Endometrial microvascular endothelial cells (primary cell): ENCODE data around the gene TGM3. TPM values are rescaled to one million over a fixed set of nuclear protein-coding genes. Genes with fewer than 3 reads are reported as not detected.

Experiments
- in situ Hi-C: cut with HindIII; loops from 2 replicates; pipeline ENCODE4 v1.10.0; 2017; ENCODE audit warnings: low sequenced_read_pairs, low pct_unique_long_range_greater_than_20kb; ENCODE audit errors: inconsistent ontology term
- total RNA-seq: library from RNA; depleted of rRNA; stranded (reverse); fragments of >200 nt; gene quantifications from one replicate; pipeline ENCODE4 v1.2.3, GENCODE V29; 2015; ENCODE audit errors: inconsistent ontology term

TGM3 gene
- total RNA-seq, 1 donor from 2014 or later, result not detected

DNA sequence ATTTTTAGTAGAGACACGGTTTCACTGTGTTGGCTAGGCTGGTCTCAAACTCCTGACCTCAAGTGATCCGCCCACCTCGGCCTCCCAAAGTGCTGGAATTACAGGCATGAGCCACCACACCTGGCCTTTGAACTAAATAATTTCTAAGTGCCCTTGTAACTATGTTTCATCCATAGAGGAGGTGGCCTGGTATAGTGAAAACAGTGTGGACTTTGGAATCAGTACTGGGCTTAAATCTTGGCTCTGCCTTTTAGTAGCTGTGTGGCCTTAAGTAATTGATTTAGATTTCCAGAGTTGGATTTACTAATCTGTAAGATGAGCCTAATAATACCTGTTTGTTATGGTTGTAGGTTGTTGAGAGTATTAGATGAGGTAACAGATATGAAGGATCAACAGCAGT, 14.2 kb upstream of the TGM3 start:
- in situ Hi-C loops, result no loop called here

DNA sequence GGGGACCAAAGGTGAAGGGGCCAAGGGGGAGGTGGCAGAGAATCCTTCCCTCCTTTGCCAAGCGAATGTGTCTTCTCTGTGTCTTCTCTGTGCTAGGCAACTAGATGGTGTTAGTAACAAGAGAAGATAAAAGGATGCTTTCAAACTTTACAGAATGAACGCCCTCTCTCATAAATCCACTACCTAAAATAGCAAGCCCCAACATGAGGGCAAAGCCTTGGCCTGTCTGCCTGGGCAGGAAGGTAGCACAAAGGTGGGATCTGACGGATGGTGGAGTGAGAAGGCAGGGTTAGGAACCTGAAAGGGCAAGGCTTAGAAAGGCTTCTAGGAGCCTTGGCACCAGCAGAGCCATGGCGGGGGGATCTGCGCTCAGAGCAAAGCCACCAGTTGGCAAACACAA, 13.6 kb upstream of the TGM3 start:
- in situ Hi-C loops, result no loop called here

DNA sequence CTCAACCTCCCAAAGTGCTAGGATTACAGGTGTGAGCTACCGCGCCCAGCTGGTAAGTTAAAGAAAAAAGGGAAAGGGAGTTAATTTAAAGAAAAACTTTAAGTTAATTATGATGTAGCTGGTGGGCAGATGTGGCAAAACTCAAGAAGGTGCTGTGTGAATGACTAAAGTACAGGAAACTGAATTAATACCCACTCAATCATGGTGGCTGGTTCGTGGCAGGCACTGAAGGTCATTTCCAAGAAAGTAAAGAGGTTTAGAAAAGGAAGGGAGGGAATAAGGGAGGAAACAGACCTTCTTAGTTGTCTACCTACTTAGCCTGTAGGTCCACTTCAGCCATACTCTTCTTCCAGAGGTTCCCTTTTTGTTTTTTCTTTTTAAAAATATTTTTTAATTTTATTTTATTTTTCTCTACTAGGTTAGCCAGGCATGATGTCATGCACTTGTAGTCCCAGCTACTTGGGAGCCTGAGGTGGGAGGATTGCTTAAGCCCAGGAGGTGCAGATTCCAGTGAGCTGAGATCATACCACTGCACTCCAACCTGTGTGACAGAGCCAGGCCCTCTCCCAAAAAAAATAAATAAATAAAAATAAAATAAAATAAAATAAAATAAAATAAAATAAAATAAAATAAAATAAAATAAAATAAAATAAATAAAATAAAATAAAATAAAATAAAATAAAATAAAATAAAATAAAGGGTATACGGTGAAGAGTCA, 11.9 kb upstream of the TGM3 start:
- in situ Hi-C loops, result no loop called here

DNA sequence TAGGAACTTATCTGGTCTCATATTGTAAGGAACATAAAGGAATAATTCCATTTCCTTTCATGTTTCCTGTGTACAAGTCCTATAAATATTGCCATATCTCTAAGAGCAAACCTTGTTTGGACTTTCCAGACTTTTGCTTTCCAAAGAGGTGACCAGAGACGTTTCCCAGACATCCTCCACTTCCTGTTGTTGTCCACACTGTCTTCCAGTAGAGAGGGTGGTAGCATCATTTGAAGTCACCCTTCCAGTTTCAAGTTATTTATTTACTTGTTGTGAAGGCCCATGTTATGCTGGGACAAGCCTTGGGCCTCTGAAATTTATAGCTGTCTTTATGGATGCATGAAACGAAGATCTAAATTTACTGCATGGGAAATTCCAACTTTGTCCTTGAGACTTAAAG, 10.6 kb upstream of the TGM3 start:
- in situ Hi-C loops, result no loop called here

DNA sequence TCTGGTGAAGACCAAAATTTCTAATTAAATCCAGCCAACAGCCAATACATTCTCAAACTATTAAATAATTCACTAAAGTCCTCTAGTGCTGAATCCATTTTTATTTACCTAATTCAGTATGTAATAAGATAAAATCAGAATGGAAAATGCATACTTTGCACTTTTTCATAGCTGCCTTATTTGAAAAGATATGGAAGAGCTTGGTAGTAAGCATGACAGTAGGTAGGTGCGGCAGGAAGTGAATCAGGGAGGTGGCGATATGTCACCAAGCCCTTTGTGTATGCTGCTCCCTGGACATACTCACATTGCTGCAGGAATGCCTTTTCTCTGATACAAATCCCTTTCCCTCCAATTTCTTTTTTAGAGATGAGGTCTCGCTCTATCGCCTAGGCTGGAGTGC, 10.2 kb upstream of the TGM3 start:
- in situ Hi-C loops, result no loop called here

DNA sequence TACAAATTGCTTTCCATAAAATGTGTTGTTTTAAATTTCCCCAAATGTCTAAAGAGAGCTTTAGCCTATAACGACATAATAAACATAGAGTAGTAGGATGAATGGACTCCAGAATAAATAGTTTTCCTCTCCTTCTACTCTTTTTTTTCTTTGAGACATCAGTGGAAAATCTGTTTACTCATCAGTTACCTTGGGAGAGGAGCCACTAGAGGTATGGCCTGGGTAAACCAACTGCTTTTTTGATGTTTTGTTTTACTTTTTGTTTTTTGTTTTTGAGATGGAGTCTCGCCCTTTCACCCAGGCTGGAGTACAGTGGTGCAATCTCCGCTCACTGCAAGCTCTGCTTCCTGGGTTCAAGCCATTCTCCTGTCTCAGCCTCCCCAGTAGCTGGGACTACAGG, 8.3 kb upstream of the TGM3 start:
- in situ Hi-C loops, result no loop called here

DNA sequence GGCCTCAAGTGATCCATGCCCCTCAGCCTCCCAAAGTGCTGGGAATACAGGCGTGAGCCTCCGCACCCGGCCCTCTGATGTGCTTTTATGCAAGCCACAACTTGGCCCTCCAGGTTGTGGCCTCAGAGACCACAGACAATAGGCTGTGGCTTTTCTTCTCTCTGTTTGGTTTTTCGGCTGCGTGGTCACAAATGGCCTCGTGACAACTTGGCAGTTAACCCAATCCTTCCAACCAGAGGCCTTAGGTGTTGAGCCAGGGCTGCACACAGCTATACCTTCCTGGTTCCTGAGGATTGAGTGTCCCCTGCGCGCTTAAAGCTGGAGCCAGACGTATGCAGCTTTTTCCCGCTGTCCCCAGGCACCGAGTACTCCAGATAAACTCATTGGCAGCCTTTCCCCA, 6.3 kb upstream of the TGM3 start:
- in situ Hi-C loops, result no loop called here

DNA sequence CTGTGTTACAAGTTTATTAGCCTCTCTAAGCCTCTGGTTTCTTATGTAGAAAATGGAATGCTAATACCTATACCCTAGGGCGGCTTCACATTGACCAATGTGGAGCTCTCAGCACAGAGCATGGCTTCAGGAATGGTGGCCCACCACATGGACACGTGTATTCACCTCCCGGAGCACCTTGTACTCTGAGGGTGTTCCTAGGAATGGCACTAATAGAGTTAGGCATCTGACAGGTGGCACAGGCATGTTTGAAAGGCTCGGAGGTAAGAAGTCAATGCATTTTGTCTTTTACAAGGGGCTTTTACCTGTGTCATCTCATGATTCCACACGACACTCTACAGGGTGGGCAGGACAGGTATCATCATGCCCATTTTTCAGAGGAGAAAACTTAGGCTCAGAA, 5.3 kb upstream of the TGM3 start:
- in situ Hi-C loops, result no loop called here

DNA sequence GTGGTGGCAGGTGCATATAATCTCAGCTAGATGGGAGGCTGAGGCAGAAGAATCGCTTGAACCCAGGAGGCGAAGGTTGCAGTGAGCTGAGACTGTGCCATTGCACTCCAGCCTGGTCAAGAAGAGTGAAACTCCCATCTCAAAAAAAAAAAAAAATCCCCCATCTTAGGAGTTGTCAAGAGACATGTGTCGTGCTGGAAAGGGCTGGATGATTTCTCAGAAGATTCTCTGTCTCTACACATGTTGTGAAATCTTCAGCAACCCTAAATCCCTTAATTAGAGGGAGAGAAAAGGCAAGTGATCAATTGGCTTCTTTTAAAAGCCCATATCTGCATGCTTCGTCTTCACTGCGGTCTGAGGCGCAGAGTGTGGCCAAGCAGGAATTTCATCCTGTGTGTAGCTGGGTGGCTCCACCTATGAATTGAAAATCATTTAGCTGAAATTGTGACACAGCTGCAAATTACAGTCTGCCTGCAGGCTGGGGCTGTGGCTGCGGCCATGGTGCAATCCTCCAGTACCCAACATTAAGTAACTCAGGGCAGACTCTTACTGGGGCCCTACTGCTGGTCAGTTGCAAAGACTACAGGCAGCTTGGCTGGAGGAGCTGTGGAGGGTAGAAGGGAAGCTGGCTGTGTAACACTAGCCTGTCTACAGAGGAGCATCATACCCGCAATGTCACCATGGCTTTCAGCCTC, 3.2 kb upstream of the TGM3 start:
- in situ Hi-C loops, result no loop called here

DNA sequence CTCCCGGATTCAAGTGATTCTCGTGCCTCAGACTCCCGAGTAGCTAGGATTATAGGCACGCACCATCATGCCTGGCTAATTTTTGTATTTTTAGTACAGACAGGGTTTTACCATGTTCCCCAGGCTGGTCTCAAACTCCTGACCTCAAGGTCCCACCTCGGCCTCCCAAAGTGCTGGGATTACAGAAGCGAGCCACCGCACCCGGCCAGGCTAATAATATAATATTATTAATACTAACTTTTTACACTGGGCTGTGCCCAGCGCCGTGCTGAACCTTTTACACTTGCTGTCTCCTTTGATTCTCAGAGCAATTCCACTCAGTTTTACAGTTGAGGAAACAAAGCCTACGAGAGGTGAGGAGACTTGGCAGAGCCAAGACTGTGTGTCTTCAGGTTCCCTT, 2.3 kb upstream of the TGM3 start:
- in situ Hi-C loops, result no loop called here

DNA sequence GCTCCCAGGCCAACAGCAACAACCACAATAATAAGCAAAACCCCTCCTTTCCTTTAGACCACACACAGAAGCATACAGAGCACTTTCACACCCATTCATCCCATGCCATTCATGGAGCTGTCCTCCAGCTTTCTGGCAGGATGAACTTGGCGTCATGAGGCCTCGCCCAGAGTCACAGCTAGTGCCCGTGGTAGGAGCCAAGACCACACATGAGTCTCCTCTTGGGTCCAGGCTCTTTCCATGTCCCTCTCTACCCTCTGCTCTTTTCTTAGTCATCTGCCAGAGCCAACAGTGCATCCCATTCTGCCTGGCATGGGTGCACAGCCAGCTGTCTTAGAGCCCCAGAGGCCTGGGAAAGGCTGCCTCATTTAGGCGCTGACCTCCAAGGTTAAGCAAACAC, 1.8 kb upstream of the TGM3 start:
- in situ Hi-C loops, result no loop called here

DNA sequence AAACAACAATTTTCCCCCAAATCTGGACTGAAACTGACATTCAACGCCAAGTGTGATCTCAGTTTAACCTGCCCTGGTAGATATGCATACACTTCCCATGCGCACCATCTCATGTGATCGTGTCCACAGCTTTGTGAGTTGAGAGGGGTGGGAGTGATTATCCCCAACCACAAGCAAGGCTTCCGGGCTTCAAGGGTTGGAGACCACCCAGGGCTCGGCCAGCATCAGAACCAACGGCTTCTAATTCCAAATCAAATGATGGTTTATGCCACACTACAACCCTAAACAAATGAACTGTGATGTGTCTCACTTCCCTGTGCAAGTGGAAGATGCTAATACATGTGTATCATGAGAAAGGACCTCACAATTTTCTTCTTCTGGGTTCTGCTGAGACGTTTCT, 515 bp upstream of the TGM3 start:
- in situ Hi-C loops, result no loop called here

DNA sequence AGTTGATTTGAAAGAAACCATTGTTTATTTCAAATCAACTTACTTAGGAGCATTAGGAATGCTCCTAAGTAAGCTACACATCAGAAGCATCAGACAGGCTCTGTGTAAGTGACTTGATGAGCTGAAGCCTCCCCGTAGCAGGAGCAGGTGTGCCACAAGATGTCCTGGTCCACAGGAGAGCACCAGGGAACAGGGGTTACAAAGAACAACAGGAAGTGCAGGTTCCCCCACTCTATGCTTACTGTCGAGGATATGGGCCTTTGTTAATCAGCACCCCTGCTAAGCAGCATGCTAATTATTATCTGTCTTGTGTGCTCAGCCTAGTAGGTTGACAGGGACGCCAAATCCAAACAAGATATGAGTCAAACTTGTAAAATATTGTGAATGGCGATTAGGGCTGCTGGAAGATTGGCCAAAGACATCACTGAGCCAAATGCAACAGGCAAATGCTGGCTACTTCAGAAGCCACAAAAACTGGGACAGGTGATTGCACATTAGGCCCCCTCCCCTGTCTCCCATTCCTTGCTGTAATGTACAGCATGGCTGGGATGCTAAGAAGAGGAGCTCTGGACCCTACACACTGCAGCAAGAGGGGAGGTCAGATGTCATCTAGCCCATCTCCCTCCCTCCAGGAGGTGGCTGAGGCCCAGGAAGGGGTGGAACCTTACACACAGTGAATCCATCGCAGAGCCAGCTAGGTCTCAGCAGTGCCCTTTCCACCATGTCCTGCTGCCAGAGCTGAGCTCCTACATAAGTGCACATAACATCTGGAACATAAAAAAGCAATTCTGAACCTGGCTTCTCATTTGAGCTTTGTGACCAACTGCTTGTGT, 939 bp downstream of the TGM3 start:
- in situ Hi-C loops, result no loop called here

DNA sequence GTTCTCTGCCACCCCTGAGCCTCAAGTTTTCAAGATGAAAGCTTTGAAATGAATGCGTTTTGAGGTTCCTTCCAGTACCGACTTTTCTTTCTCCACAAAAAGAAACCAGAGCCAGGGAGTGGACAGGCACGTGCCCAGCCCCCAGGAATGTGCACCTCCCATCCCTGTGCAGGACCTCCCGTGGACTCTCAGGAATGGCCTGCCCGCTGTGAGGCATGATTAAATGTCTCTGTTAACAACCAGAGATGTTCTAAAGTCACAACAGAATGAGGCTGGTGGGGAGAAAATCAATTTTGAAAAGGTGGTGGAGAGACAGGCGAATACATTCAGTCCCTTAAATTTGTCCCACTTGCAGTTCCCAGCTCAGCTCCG, 1.5 kb downstream of the TGM3 start:
- in situ Hi-C loops, result no loop called here

DNA sequence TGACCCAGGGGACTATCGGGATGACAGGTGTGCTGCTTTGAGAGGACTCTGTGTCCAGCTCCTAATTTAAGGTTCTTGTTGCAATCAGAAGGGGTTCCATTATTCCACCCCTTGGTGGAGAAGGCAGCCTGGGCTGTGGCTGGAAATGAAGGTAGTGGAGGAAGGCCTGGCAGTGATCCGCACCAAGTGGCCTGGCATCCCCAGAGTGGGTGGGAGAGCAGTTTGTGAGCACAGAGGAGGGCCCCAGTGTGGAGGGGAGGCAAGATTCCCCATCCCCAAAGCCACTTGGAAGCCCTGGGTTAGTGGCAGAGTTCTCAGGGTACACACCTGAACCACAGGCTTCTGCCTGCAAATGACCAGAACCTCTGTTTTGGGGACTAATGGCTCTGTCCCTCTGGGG, 2.3 kb downstream of the TGM3 start:
- in situ Hi-C loops, result no loop called here

DNA sequence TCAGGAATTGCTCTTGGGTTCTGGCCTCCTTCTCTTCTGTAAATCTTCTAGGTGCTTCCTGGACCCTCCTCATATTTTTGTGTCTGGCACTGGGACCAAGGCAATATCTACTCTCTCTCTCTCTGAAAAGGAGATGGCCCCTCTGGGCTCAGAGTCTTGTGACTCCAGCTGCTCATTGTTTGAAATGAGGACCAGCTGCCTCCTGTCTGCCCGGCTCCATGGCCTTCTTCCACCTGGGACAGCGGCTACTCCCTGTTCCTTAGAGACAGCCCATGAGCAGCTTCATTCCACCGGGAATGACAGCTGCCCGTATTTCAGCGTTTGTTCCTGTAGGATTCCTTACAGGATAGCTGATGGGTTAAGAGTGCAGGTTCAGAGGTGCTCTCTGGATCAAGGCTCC, 2.9 kb downstream of the TGM3 start:
- in situ Hi-C loops, result no loop called here

DNA sequence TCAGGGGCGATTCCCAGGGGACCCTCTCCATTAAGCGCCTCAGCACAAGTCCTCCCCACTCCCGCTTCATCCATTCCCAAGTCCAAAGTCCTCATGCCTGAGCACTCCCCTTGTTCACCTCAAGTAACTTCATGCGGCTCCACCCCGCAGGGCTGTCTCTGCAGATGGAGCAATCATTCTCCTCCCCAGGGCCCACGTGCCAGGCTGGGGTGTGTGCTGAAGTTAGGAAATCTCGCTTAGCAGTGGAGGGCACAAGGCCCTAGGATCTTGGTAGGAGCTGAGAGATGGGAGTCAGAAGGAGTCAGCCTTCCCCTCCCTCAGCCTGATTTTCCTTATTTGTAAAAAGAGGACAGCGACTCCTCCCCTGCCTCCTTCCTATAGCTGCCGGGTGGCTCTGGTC, 3.5 kb downstream of the TGM3 start:
- in situ Hi-C loops, result no loop called here

DNA sequence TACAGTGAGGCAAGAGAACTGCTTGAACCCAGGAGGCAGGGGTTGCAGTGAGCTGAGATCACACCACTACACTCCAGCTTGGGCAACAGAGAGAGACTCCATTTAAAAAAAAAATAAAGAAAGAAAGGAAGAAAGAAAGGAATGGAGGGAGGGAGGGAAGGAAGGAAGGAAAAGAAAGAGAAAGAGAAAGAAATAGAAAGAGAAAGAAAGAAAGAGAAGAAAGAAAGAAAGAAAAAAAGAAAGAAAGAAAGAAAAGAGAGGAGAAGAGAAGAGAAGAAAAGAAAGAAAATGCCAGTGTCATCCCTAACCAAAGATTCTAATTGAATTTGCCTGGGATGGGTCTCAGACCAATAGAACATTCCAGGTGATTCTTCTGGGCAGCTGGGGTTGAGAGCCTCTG, 4.2 kb downstream of the TGM3 start:
- in situ Hi-C loops, result no loop called here

DNA sequence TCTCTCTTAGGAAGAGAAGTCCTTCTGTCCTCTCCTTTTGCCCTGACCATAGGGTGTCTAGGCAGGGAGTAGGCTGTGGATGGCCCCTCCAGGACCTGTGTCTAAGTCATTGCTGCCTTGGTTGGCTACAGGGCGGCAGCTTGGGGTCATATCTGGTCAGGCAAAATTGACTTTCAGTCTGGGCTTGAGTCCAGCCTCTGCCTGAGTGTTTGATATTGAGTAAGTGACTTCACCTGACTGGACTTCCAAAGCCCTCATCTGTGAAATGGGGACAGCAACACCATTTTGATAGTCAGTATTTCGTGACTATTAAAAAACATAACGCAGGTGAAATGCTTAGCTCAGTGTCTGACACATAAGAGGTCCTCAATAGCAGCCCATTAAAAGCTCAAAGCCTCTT, 4.6 kb downstream of the TGM3 start:
- in situ Hi-C loops, result no loop called here

DNA sequence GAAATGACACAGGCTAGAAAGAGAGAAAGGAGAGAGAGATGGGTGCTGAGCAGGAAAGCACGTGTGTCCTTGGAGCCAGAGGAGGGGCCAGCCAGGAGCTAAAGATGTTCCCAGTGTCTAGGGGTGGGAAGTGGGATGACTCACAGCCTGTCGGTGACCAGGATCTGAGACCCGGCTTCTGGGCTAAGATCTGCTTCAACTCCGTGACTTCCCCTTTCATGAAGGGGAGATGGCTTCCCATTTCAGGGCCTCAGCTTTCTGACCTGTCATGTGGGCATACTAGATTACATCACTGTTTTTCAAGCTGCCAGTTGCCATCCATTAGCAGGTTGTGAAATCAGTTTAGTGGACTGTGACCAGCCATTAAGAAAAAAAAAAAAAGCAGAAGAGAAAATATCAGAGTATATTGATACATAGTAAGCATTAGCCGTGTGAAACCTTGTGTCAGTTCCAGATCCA, 5.4 kb downstream of the TGM3 start:
- in situ Hi-C loops, result no loop called here
